B cell (primary cell): Measurements from ENCODE around the gene INSRR.

Source experiments
- EZH2 ChIP-seq: IDR thresholded peaks from 2 replicates; pipeline ENCODE4 v1.6.1; 2012; ENCODE audit warnings: borderline replicate concordance, low read depth, mild to moderate bottlenecking, moderate library complexity, low read length; ENCODE audit not compliant: insufficient read depth, poor library complexity, severe bottlenecking
- TF ChIP-seq, protein P1 (sequence below): fragments of 200-600 bp; IDR thresholded peaks from one replicate; pipeline ENCODE4 v1.8.0; 2022; ENCODE audit warnings: antibody characterized with exemption, mild to moderate bottlenecking

GRCh38 chr1:156896490-156897033 is 37.6 kb upstream of the INSRR start:
- TF ChIP-seq, protein P1, sequence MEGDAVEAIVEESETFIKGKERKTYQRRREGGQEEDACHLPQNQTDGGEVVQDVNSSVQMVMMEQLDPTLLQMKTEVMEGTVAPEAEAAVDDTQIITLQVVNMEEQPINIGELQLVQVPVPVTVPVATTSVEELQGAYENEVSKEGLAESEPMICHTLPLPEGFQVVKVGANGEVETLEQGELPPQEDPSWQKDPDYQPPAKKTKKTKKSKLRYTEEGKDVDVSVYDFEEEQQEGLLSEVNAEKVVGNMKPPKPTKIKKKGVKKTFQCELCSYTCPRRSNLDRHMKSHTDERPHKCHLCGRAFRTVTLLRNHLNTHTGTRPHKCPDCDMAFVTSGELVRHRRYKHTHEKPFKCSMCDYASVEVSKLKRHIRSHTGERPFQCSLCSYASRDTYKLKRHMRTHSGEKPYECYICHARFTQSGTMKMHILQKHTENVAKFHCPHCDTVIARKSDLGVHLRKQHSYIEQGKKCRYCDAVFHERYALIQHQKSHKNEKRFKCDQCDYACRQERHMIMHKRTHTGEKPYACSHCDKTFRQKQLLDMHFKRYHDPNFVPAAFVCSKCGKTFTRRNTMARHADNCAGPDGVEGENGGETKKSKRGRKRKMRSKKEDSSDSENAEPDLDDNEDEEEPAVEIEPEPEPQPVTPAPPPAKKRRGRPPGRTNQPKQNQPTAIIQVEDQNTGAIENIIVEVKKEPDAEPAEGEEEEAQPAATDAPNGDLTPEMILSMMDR: no peak
- no peak for TF ChIP-seq EZH2
